Measurements from ENCODE around the gene BRCA2. TPM values are rescaled to one million over a fixed set of nuclear protein-coding genes. Genes with fewer than 3 reads are reported as not detected.
A peak's percentile ranks its signal among the peaks of the same experiment; 100 is the strongest.

BRCA2 gene
- total and polyA plus RNA-seq, 5 donors from 2014 or later = 1.3 to 7.6 (median 2.0) TPM

GRCh38 chr13:32413284-32413683, 98.0 kb downstream of the BRCA2 start:
- no peak overlapping the region for H3K4me3 ChIP-seq (ENCODE audit: low read depth, low read length)
- no peaks in the 10 kb centered on the region for H3K9me3 ChIP-seq (ENCODE audit: control insufficient read depth in 2 of 2, low read length in 2 of 2)
- Mint-ChIP-seq H3K9me3 (no peaks in the 10 kb centered on the region), H3K27me3 (no peaks in the 10 kb centered on the region), H3K27ac (no peak overlapping the region), H3K36me3 (peaks cover 37% of the 10 kb centered on the region), H3K4me1 (peaks cover 18 to 41% (median 34%) of the 10 kb centered on the region in 4 donors), H3K4me3 (no peak overlapping the region)
- H3K36me3 ChIP-seq (ENCODE audit: control insufficient read depth, insufficient read depth, low read length) = peaks cover 2% of the 10 kb centered on the region
- H3K27ac ChIP-seq (ENCODE audit: insufficient read depth, low read length, poor library complexity, severe bottlenecking) = no peak overlapping the region
- H3K4me1 ChIP-seq (ENCODE audit: control insufficient read depth, insufficient read depth, low read length, poor library complexity, severe bottlenecking) = no peaks in the 10 kb centered on the region
- ATAC-seq (ENCODE audit: low read depth in 2 of 2) (no peak), DNase-seq (no peak)
- no peaks in the 10 kb centered on the region for H3K27me3 ChIP-seq (ENCODE audit: control insufficient read depth, insufficient read depth, low read length)

GRCh38 chr13:32414580-32414979, 99.3 kb downstream of the BRCA2 start:
- H3K27ac Mint-ChIP-seq = no peak overlapping the region
- no peaks in the 10 kb centered on the region for H3K27me3 Mint-ChIP-seq
- Histone ChIP-seq H3K36me3 (ENCODE audit: control insufficient read depth, insufficient read depth, low read length) (peaks cover 1% of the 10 kb centered on the region), H3K27me3 (ENCODE audit: control insufficient read depth, insufficient read depth, low read length) (no peaks in the 10 kb centered on the region), H3K27ac (ENCODE audit: insufficient read depth, low read length, poor library complexity, severe bottlenecking) (no peak overlapping the region), H3K9me3 (ENCODE audit: control insufficient read depth in 2 of 2, low read length in 2 of 2) (peaks cover 0 to 2% of the 10 kb centered on the region in 2 experiments), H3K4me1 (ENCODE audit: control insufficient read depth, insufficient read depth, low read length, poor library complexity, severe bottlenecking) (no peaks in the 10 kb centered on the region), H3K4me3 (ENCODE audit: low read depth, low read length) (no peak overlapping the region)
- H3K4me1 Mint-ChIP-seq = peaks cover 14 to 38% (median 27%) of the 10 kb centered on the region in 4 donors
- DNase-seq = no peak
- ATAC-seq (ENCODE audit: low read depth in 2 of 2) = no peak
- H3K36me3 Mint-ChIP-seq = peaks cover 39% of the 10 kb centered on the region
- peaks cover 0 to 7% (median 0%) of the 10 kb centered on the region in 7 donors for H3K9me3 Mint-ChIP-seq
- no peak overlapping the region for H3K4me3 Mint-ChIP-seq

DNA sequence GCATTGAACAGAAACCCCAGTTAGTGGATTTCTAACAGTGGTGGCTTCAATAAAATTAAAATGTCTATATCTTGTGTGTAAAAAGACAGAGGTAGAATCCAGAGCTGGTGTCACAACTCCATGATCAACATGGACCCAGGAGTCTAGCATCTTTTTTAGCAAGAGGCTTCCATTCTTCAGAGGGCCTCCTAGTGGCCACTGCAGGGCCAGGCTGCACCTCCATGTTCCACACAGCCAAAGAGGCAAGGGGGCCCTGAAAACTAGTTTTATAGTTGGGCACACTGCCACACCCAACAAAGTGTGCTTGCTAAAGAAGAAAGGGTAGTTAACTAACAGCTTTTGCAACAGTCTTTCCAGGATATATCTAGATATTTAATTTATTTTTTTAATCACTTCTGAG, 99.7 kb downstream of the BRCA2 start:
- peak in 2 of 3 donors; percentile 11 to 43 for DNase-seq
- peaks cover 14 to 35% (median 23%) of the 10 kb centered on the region in 4 donors for H3K4me1 Mint-ChIP-seq

DNA sequence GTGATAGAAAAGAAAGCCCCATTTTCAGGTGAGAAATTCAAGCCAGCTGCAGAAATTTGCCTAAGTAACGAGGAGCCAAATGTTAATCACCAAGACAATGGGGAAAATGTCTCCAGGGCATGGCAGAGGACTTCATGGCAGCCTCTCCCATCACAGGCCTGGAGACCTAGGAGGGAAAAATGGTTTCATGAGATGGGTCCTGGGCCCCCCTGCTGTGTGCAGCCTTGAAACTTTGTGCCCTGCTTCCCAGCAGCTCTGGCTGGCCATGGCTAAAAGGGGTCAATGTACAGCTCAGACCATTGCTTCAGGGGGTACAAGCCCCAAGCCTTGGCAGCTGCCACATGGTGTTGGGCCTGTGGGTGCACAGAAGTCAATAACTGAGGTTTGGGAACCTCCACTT, 102.7 kb downstream of the BRCA2 start:
- Histone ChIP-seq H3K4me1 (ENCODE audit: control insufficient read depth, insufficient read depth, low read length, poor library complexity, severe bottlenecking) (no peaks in the 10 kb centered on the region), H3K36me3 (ENCODE audit: control insufficient read depth, insufficient read depth, low read length) (peaks cover 21% of the 10 kb centered on the region), H3K27ac (ENCODE audit: insufficient read depth, low read length, poor library complexity, severe bottlenecking) (no peak overlapping the region), H3K27me3 (ENCODE audit: control insufficient read depth, insufficient read depth, low read length) (no peaks in the 10 kb centered on the region), H3K4me3 (ENCODE audit: low read depth, low read length) (no peak overlapping the region), H3K9me3 (ENCODE audit: control insufficient read depth in 2 of 2, low read length in 2 of 2) (peaks cover 5 to 10% of the 10 kb centered on the region in 2 experiments)
- DNase-seq (no peak), ATAC-seq (ENCODE audit: low read depth in 2 of 2) (no peak)
- peaks cover 40% of the 10 kb centered on the region for H3K36me3 Mint-ChIP-seq
- peaks cover 0 to 11% (median 1%) of the 10 kb centered on the region in 7 donors for H3K9me3 Mint-ChIP-seq
- H3K27me3 Mint-ChIP-seq = no peaks in the 10 kb centered on the region
- no peak overlapping the region for H3K4me3 Mint-ChIP-seq
- H3K4me1 Mint-ChIP-seq = peaks cover 11 to 31% (median 21%) of the 10 kb centered on the region in 4 donors
- no peak overlapping the region for H3K27ac Mint-ChIP-seq

More for the DNA sequence above, 99.7 kb downstream of the BRCA2 start:
- no peaks in the 10 kb centered on the region for H3K27me3 ChIP-seq (ENCODE audit: control insufficient read depth, insufficient read depth, low read length)
- no peaks in the 10 kb centered on the region for H3K4me1 ChIP-seq (ENCODE audit: control insufficient read depth, insufficient read depth, low read length, poor library complexity, severe bottlenecking)
- peaks cover 2 to 6% of the 10 kb centered on the region in 2 experiments for H3K9me3 ChIP-seq (ENCODE audit: control insufficient read depth in 2 of 2, low read length in 2 of 2)
- Mint-ChIP-seq H3K27ac (no peak overlapping the region), H3K27me3 (no peaks in the 10 kb centered on the region), H3K9me3 (peaks cover 0 to 10% (median 0%) of the 10 kb centered on the region in 7 donors), H3K4me3 (no peak overlapping the region), H3K36me3 (peaks cover 39% of the 10 kb centered on the region)
- H3K36me3 ChIP-seq (ENCODE audit: control insufficient read depth, insufficient read depth, low read length) = peaks cover 6% of the 10 kb centered on the region
- ATAC-seq (ENCODE audit: low read depth in 2 of 2) = peak; percentile 57 to 65
- no peak overlapping the region for H3K27ac ChIP-seq (ENCODE audit: insufficient read depth, low read length, poor library complexity, severe bottlenecking)
- no peak overlapping the region for H3K4me3 ChIP-seq (ENCODE audit: low read depth, low read length)

DNA sequence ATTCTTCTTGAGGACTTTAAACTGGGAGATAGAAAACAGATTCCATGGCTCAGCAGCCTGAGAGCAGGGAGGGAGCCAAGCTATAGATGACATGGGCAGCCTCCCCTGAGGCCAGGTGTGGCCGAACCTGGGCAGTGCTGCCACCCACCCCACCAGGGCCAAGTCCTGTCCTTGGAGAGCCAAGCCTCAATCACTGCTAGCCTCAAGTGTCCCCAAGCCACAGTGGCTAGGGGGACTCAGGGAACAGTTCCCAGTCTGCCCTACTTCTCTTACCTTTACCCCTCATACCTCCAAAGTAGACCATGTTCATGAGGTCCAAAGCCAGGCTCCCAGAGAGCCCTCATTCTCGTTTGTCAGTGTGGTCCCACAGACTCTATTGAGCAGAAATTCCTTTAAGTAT, 104.6 kb downstream of the BRCA2 start:
- H3K4me1 Mint-ChIP-seq = peaks cover 26 to 39% (median 32%) of the 10 kb centered on the region in 4 donors
- ATAC-seq (ENCODE audit: low read depth in 2 of 2) (no peak), DNase-seq (no peak)
- H3K4me3 Mint-ChIP-seq = no peak overlapping the region
- H3K36me3 ChIP-seq (ENCODE audit: control insufficient read depth, insufficient read depth, low read length) = peaks cover 28% of the 10 kb centered on the region
- no peak overlapping the region for H3K27ac Mint-ChIP-seq
- no peaks in the 10 kb centered on the region for H3K27me3 Mint-ChIP-seq
- H3K9me3 Mint-ChIP-seq = peaks cover 0 to 11% (median 1%) of the 10 kb centered on the region in 7 donors
- peaks cover 35% of the 10 kb centered on the region for H3K36me3 Mint-ChIP-seq
- H3K4me3 ChIP-seq (ENCODE audit: low read depth, low read length) = no peak overlapping the region
- H3K27ac ChIP-seq (ENCODE audit: insufficient read depth, low read length, poor library complexity, severe bottlenecking) = no peak overlapping the region
- H3K4me1 ChIP-seq (ENCODE audit: control insufficient read depth, insufficient read depth, low read length, poor library complexity, severe bottlenecking) = peaks cover 15% of the 10 kb centered on the region
- H3K9me3 ChIP-seq (ENCODE audit: control insufficient read depth in 2 of 2, low read length in 2 of 2) = peaks cover 5 to 10% of the 10 kb centered on the region in 2 experiments
- no peaks in the 10 kb centered on the region for H3K27me3 ChIP-seq (ENCODE audit: control insufficient read depth, insufficient read depth, low read length)

DNA sequence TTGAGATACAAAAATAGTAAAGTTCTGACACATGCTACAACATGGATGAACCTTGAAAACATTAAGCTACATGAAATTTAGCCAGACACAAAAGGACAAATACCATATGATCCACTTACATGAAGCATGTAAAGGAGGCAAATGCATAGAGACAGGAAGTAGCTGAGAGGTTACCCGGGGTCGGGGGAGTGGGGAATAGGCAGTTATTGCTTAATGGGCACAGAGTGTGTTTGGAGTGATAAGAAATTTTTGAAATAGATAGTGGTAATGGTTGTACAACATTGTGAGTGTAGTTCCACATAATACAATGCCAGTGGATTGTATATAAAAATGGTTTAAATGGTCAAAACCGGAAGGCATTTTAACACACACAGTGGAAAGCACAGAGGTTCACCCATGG, 108.3 kb downstream of the BRCA2 start:
- H3K36me3 ChIP-seq (ENCODE audit: control insufficient read depth, insufficient read depth, low read length) = peaks cover 28% of the 10 kb centered on the region
- Mint-ChIP-seq H3K9me3 (peaks cover 0 to 10% (median 1%) of the 10 kb centered on the region in 7 donors), H3K27me3 (no peaks in the 10 kb centered on the region), H3K4me3 (peak overlapping the region in 3 of 4 donors; percentile 0 to 78 (median 48)), H3K27ac (peak overlapping the region in 2 of 3 donors; percentile 2 to 76), H3K4me1 (peaks cover 35 to 54% (median 35%) of the 10 kb centered on the region in 4 donors), H3K36me3 (peaks cover 30% of the 10 kb centered on the region)
- DNase-seq = no peak
- peaks cover 38% of the 10 kb centered on the region for H3K4me1 ChIP-seq (ENCODE audit: control insufficient read depth, insufficient read depth, low read length, poor library complexity, severe bottlenecking)
- H3K4me3 ChIP-seq (ENCODE audit: low read depth, low read length) = no peak overlapping the region
- peaks cover 5 to 10% of the 10 kb centered on the region in 2 experiments for H3K9me3 ChIP-seq (ENCODE audit: control insufficient read depth in 2 of 2, low read length in 2 of 2)
- H3K27me3 ChIP-seq (ENCODE audit: control insufficient read depth, insufficient read depth, low read length) = no peaks in the 10 kb centered on the region
- H3K27ac ChIP-seq (ENCODE audit: insufficient read depth, low read length, poor library complexity, severe bottlenecking) = no peak overlapping the region
- ATAC-seq (ENCODE audit: low read depth in 2 of 2) = no peak

DNA sequence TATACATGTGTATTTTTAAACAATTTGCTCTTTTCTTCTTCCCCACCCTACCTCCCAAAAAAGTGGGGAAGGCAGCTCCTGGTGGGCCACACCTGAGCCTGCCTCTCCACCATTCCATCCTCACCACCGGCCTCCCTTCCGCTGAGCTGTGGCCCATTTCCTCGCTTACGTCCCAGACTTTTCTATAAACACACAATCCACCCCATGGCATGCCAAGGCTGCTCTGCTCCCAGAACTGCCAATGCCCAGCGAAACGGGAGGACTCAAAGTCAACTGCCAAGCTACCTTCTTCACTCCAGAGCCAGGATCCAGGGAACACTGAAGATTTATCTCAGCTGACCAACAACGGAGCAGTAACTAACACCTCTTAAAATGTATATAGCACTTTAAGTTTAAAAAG, 109.8 kb downstream of the BRCA2 start:
- Histone ChIP-seq H3K4me3 (ENCODE audit: low read depth, low read length) (peak overlapping the region; percentile 97), H3K27ac (ENCODE audit: insufficient read depth, low read length, poor library complexity, severe bottlenecking) (no peak overlapping the region), H3K4me1 (ENCODE audit: control insufficient read depth, insufficient read depth, low read length, poor library complexity, severe bottlenecking) (peaks cover 43% of the 10 kb centered on the region), H3K27me3 (ENCODE audit: control insufficient read depth, insufficient read depth, low read length) (no peaks in the 10 kb centered on the region), H3K36me3 (ENCODE audit: control insufficient read depth, insufficient read depth, low read length) (peaks cover 21% of the 10 kb centered on the region), H3K9me3 (ENCODE audit: control insufficient read depth in 2 of 2, low read length in 2 of 2) (peaks cover 2% of the 10 kb centered on the region in 2 experiments)
- peaks cover 0 to 5% (median 0%) of the 10 kb centered on the region in 7 donors for H3K9me3 Mint-ChIP-seq
- H3K36me3 Mint-ChIP-seq = peaks cover 18% of the 10 kb centered on the region
- peaks cover 35 to 58% (median 36%) of the 10 kb centered on the region in 4 donors for H3K4me1 Mint-ChIP-seq
- no peak for DNase-seq
- ATAC-seq (ENCODE audit: low read depth in 2 of 2) = no peak
- peak overlapping the region; percentile 56 to 99 (median 96) for H3K4me3 Mint-ChIP-seq
- H3K27ac Mint-ChIP-seq = peak overlapping the region; percentile 76 to 99 (median 96)
- no peaks in the 10 kb centered on the region for H3K27me3 Mint-ChIP-seq
